CD4-positive, alpha-beta T cell (primary cell): ENCODE results near the gene SLAMF9. TPM values are rescaled to one million over a fixed set of nuclear protein-coding genes. Genes with fewer than 3 reads are reported as not detected.
A peak's percentile ranks its signal among the peaks of the same experiment; 100 is the strongest.

Experiments used
- ATAC-seq: fragments of 200-7000 bp; cut with Tn5 transposase; one replicate; pipeline ENCODE4 v1.10.0; 2022; ENCODE audit warnings: mild to moderate bottlenecking; ENCODE audit not compliant: poor library complexity
- CTCF ChIA-PET: fragments of 350-600 bp; sonication (Branson Sonifier 250); formaldehyde crosslinking; loops from one replicate; lab custom pipeline; 2021; ENCODE audit warnings: antibody characterized with exemption, inconsistent platforms; lab: Charles Lee
- POLR2A ChIA-PET: fragments of 350-600 bp; sonication (Branson Sonifier 250); formaldehyde crosslinking; loops from one replicate; lab custom pipeline; 2021; ENCODE audit warnings: antibody characterized with exemption, inconsistent platforms; lab: Charles Lee
- DNase-seq, 14 experiments: peaks; one replicate each; pipeline ENCODE4 v3.0.0-alpha.2; 2013 to 2020; ENCODE audit warnings: mixed read lengths in 2 of 14
- H3K27ac ChIP-seq, 2 donors: one replicate each; pipeline versions ENCODE4 v1.5.1 to v1.7.0; 2013; ENCODE audit warnings: low read length in 2 of 2, low read depth in 1 of 2, mild to moderate bottlenecking in 1 of 2
- H3K27me3 ChIP-seq, 2 experiments: 1 replicate in 1 of 2; 2 replicates in 1 of 2; pipeline versions ENCODE4 v1.6.1 to v1.7.0; 2013; ENCODE audit warnings: low read length in 2 of 2, control low read depth in 1 of 2, mild to moderate bottlenecking in 1 of 2, moderate library complexity in 1 of 2; ENCODE audit not compliant: insufficient read depth in 2 of 2, control insufficient read depth in 1 of 2
- H3K36me3 ChIP-seq: one replicate; pipeline ENCODE4 v1.6.1; 2013; ENCODE audit warnings: low read length, control low read depth; ENCODE audit not compliant: insufficient read depth
- H3K4me1 ChIP-seq: one replicate; pipeline ENCODE4 v1.6.1; 2013; ENCODE audit warnings: low read length, control low read depth; ENCODE audit not compliant: insufficient read depth
- H3K4me3 ChIP-seq: one replicate; pipeline ENCODE4 v1.5.1; 2013; ENCODE audit warnings: mild to moderate bottlenecking, low read length, moderate library complexity
- H3K9me3 ChIP-seq, 2 experiments: 1 replicate in 1 of 2; 2 replicates in 1 of 2; pipeline versions ENCODE4 v1.6.1 to v1.7.0; 2013; ENCODE audit warnings: low read length in 2 of 2, mild to moderate bottlenecking in 2 of 2, control low read depth in 1 of 2, moderate library complexity in 1 of 2; ENCODE audit not compliant: control insufficient read depth in 1 of 2, insufficient read depth in 1 of 2
- H3K27ac Mint-ChIP-seq: one replicate; pipeline ENCODE4 v1.8.0; 2020; ENCODE audit warnings: mixed read lengths
- H3K27me3 Mint-ChIP-seq: one replicate; pipeline ENCODE4 v1.8.0; 2021; ENCODE audit warnings: mixed read lengths
- H3K36me3 Mint-ChIP-seq: one replicate; pipeline ENCODE4 v1.8.0; 2021; ENCODE audit warnings: low read depth, mixed read lengths
- H3K4me1 Mint-ChIP-seq: one replicate; pipeline ENCODE4 v1.8.0; 2021; ENCODE audit warnings: low read depth, mixed read lengths
- H3K4me3 Mint-ChIP-seq: one replicate; pipeline ENCODE4 v1.8.0; 2020; ENCODE audit warnings: mild to moderate bottlenecking, mixed read lengths
- H3K9me3 Mint-ChIP-seq: one replicate; pipeline ENCODE4 v1.8.0; 2020; ENCODE audit warnings: mixed read lengths
- intact Hi-C, 2 experiments: fragments of 100-400 bp; cut with DNase I in 1 of 2; cut with micrococcal nuclease in 1 of 2; formaldehyde crosslinking; loops; one replicate each; pipeline versions ENCODE4 v1.15.1 to v1.9.0; 2023 to 2025; cut with DNase I, micrococcal nuclease
- total RNA-seq, 174 experiments: library from RNA in 2 of 174; stranded (reverse) in 2 of 174; gene quantifications; one replicate each; pipeline ENCODE4 v1.2.3 and lab custom pipeline; 2021 to 2026
- TF ChIP-seq, protein P1 (sequence below): fragments of 200-600 bp; IDR thresholded peaks from one replicate; pipeline ENCODE4 v1.8.0; 2022; ENCODE audit warnings: antibody characterized with exemption, mild to moderate bottlenecking

SLAMF9 gene
- total RNA-seq, 2 experiments from 2014 or later: not detected

GRCh38 chr1:159921700-159922504 lies 32.1 kb downstream of the SLAMF9 start:
- peak in 5 of 14 experiments; percentile 36 to 67 (median 59) for DNase-seq
- ATAC-seq: no peak

GRCh38 chr1:159921251-159921650 lies 32.8 kb downstream of the SLAMF9 start:
- peaks cover 81% of the 10 kb centered on the region for H3K36me3 Mint-ChIP-seq
- ChIA-PET CTCF (interaction anchor here (1.0 to 1.1 kb wide), 2 partner anchors 16 to 141 kb away, joined by 4 to 5 read pairs; partner anchors contain the start of gene DUSP23), POLR2A (interaction anchor here (1.0 to 2.8 kb wide), 2 partner anchors 25 to 140 kb away, joined by 4 to 13 read pairs; partner anchors contain the start of genes DUSP23 and IGSF9)
- H3K27ac ChIP-seq: peak overlapping the region; percentile 99 to 100
- peak overlapping the region; percentile 98 for H3K4me3 ChIP-seq
- ATAC-seq: no peak
- intact Hi-C loops: loop anchor here (10.0 kb wide), 2 partner anchors 66 to 364 kb away; partner anchors contain the start of gene PEX19 (in 1 of the 2)
- TF ChIP-seq, protein P1, sequence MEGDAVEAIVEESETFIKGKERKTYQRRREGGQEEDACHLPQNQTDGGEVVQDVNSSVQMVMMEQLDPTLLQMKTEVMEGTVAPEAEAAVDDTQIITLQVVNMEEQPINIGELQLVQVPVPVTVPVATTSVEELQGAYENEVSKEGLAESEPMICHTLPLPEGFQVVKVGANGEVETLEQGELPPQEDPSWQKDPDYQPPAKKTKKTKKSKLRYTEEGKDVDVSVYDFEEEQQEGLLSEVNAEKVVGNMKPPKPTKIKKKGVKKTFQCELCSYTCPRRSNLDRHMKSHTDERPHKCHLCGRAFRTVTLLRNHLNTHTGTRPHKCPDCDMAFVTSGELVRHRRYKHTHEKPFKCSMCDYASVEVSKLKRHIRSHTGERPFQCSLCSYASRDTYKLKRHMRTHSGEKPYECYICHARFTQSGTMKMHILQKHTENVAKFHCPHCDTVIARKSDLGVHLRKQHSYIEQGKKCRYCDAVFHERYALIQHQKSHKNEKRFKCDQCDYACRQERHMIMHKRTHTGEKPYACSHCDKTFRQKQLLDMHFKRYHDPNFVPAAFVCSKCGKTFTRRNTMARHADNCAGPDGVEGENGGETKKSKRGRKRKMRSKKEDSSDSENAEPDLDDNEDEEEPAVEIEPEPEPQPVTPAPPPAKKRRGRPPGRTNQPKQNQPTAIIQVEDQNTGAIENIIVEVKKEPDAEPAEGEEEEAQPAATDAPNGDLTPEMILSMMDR: no peak
- no peaks in the 10 kb centered on the region for H3K9me3 Mint-ChIP-seq
- no peaks in the 10 kb centered on the region for H3K27me3 ChIP-seq
- H3K4me3 Mint-ChIP-seq: peak overlapping the region; percentile 94
- peak in 3 of 14 experiments; percentile 40 to 69 (median 65) for DNase-seq
- peaks cover 72% of the 10 kb centered on the region for H3K4me1 ChIP-seq
- H3K9me3 ChIP-seq: no peaks in the 10 kb centered on the region
- H3K36me3 ChIP-seq: peaks cover 65% of the 10 kb centered on the region
- H3K27ac Mint-ChIP-seq: peak overlapping the region; percentile 94
- peaks cover 54% of the 10 kb centered on the region for H3K4me1 Mint-ChIP-seq
- H3K27me3 Mint-ChIP-seq: no peaks in the 10 kb centered on the region

More at GRCh38 chr1:159921700-159922504, 32.1 kb downstream of the SLAMF9 start:
- TF ChIP-seq, protein P1: no peak
- peaks cover 56% of the 10 kb centered on the region for H3K4me1 Mint-ChIP-seq
- Histone ChIP-seq H3K4me1 (peaks cover 73% of the 10 kb centered on the region), H3K27ac (peak overlapping the region; percentile 99 to 100), H3K9me3 (no peaks in the 10 kb centered on the region), H3K4me3 (peak overlapping the region; percentile 98), H3K36me3 (peaks cover 60% of the 10 kb centered on the region), H3K27me3 (no peaks in the 10 kb centered on the region)
- H3K36me3 Mint-ChIP-seq: peaks cover 78% of the 10 kb centered on the region
- H3K27me3 Mint-ChIP-seq: no peaks in the 10 kb centered on the region
- ChIA-PET POLR2A (interaction anchor here (1.0 to 2.8 kb wide), 3 partner anchors 24 to 341 kb away, joined by 4 to 13 read pairs (median 6); partner anchors contain the start of genes DCAF8, DUSP23 and IGSF9), CTCF (interaction anchor here (1.0 to 4.5 kb wide), 3 partner anchors 16 to 141 kb away, joined by 4 to 27 read pairs (median 5); partner anchors contain the start of gene DUSP23)
- peak overlapping the region; percentile 94 for H3K4me3 Mint-ChIP-seq
- intact Hi-C loops: loop anchor here (2.0 to 10.0 kb wide), 3 partner anchors 29 to 363 kb away; partner anchors contain the start of gene PEX19 (in 1 of the 2)
- H3K9me3 Mint-ChIP-seq: no peaks in the 10 kb centered on the region
- peak overlapping the region; percentile 94 for H3K27ac Mint-ChIP-seq

DNA sequence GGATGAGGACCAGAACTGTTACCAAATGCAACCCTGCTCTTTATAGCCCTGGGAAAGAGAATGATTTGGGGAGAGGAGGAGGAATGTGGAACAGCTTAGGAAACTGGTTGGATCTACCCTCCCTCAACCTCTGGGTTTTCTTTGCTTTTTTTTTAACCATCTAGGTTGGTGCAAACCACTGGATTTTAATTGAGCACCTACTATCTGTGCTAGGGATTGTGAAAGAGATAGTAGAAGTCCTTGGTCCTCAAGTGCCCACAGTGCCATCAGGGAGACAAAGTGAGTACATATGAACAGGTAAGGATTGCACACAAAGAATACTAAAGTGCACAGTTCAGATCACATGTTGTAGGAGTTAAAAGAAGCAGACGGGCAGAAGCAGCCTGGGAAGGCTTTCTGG lies 33.4 kb downstream of the SLAMF9 start:
- Histone ChIP-seq H3K27me3 (no peaks in the 10 kb centered on the region), H3K9me3 (no peaks in the 10 kb centered on the region), H3K4me3 (no peak overlapping the region), H3K27ac (peak overlapping the region; percentile 99 to 100), H3K36me3 (peaks cover 65% of the 10 kb centered on the region), H3K4me1 (peaks cover 67% of the 10 kb centered on the region)
- no peak for ATAC-seq
- intact Hi-C loops: loop anchor here (10.0 kb wide), 2 partner anchors 66 to 364 kb away; partner anchors contain the start of gene PEX19 (in 1 of the 2)
- CTCF ChIA-PET: interaction anchor here (1.0 kb wide), 1 partner anchor 15 kb away, joined by 4 read pairs; no protein-coding TSS in a partner anchor
- Mint-ChIP-seq H3K4me3 (peak overlapping the region; percentile 94), H3K9me3 (no peaks in the 10 kb centered on the region), H3K27ac (peak overlapping the region; percentile 94), H3K27me3 (no peaks in the 10 kb centered on the region), H3K4me1 (peaks cover 54% of the 10 kb centered on the region), H3K36me3 (peaks cover 85% of the 10 kb centered on the region)
- POLR2A ChIA-PET: no interaction called here
- TF ChIP-seq, protein P1: no peak
- no peak for DNase-seq
